Measurements from ENCODE around the gene DTD1.

The DTD1 gene

GRCh38 chr20:18587665-18588573 lies at the start of gene DTD1:
Gene DTD1 (plus strand): TSS chr20:18588054. CDS start chr20:18588073, 19 bp downstream.
- no peaks in the 10 kb centered on the region for H3K36me3 ChIP-seq (replicated peaks)
- DNase-seq = peak; percentile 86
- H3K4me3 ChIP-seq (ENCODE audit: low read depth, low read length) = peak within 1 kb of the TSS; percentile 66
- in situ Hi-C loops (cut with HindIII; ENCODE audit: low pct_ligation_motif_present, low sequenced_read_pairs) = no loop called here
- H3K27me3 ChIP-seq (replicated peaks) = no peaks in the 10 kb centered on the region
- peak; percentile 61 for TF ChIP-seq CTCF (IDR thresholded peaks at IDR 0.05; ENCODE audit: low read depth, low read length, missing control alignments)
- H3K27ac ChIP-seq = peak within 1 kb of the TSS; percentile 69

GRCh38 chr20:18541741-18542140 lies 46.1 kb upstream of the DTD1 start:
- H3K36me3 ChIP-seq (replicated peaks) = peaks cover 37% of the 10 kb centered on the region
- no peak overlapping the region for H3K27ac ChIP-seq
- no peaks in the 10 kb centered on the region for H3K27me3 ChIP-seq (replicated peaks)
- H3K4me3 ChIP-seq (ENCODE audit: low read depth, low read length) = no peak overlapping the region
- no peak for DNase-seq
- no peak for TF ChIP-seq CTCF (IDR thresholded peaks at IDR 0.05; ENCODE audit: low read depth, low read length, missing control alignments)
- in situ Hi-C loops (cut with HindIII; ENCODE audit: low pct_ligation_motif_present, low sequenced_read_pairs) = no loop called here

- TF ChIP-seq CTCF (IDR thresholded peaks at IDR 0.05; ENCODE audit: low read depth, low read length, missing control alignments) = no peak
- Histone ChIP-seq H3K27ac (no peak overlapping the region), H3K27me3 (replicated peaks) (no peaks in the 10 kb centered on the region), H3K36me3 (replicated peaks) (peaks cover 37% of the 10 kb centered on the region), H3K4me3 (ENCODE audit: low read depth, low read length) (no peak overlapping the region)
- DNase-seq = no peak
- in situ Hi-C loops (cut with HindIII; ENCODE audit: low pct_ligation_motif_present, low sequenced_read_pairs) = no loop called here
Observed at GRCh38 chr20:18543216-18543615, 44.6 kb upstream of the DTD1 start.

- Histone ChIP-seq H3K27me3 (replicated peaks) (no peaks in the 10 kb centered on the region), H3K36me3 (replicated peaks) (peaks cover 42% of the 10 kb centered on the region), H3K27ac (no peak overlapping the region), H3K4me3 (ENCODE audit: low read depth, low read length) (no peak overlapping the region)
- in situ Hi-C loops (cut with HindIII; ENCODE audit: low pct_ligation_motif_present, low sequenced_read_pairs) = no loop called here
- no peak for TF ChIP-seq CTCF (IDR thresholded peaks at IDR 0.05; ENCODE audit: low read depth, low read length, missing control alignments)
- DNase-seq = no peak
Observed at GRCh38 chr20:18543932-18544331, 43.9 kb upstream of the DTD1 start.

- no peaks in the 10 kb centered on the region for H3K27me3 ChIP-seq (replicated peaks)
- no peak for TF ChIP-seq CTCF (IDR thresholded peaks at IDR 0.05; ENCODE audit: low read depth, low read length, missing control alignments)
- peaks cover 44% of the 10 kb centered on the region for H3K36me3 ChIP-seq (replicated peaks)
- H3K4me3 ChIP-seq (ENCODE audit: low read depth, low read length) = no peak overlapping the region
- in situ Hi-C loops (cut with HindIII; ENCODE audit: low pct_ligation_motif_present, low sequenced_read_pairs) = no loop called here
- DNase-seq = no peak
- H3K27ac ChIP-seq = no peak overlapping the region
Observed at GRCh38 chr20:18545566-18545965, 42.3 kb upstream of the DTD1 start.

Measured in brain microvascular endothelial cell (primary cell).